ENCODE data around the gene SYS1.

SYS1 gene

DNA sequence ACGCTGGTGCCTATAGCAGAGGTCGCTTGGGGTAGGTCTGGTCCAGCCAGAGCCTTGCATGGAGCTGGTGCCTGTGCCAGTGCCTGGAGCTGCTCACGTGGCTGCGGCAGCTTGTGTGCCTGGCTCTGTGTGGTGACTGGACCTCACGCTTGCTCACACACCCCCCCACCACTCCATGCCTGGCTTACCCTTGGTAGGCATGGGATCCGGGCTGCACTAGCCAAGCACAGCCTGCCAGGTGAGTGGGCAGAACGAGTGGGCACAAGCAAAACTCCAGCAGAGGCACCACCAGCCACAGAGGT lies 32.1 kb downstream of the SYS1 start:
- TF ChIP-seq, protein P1, sequence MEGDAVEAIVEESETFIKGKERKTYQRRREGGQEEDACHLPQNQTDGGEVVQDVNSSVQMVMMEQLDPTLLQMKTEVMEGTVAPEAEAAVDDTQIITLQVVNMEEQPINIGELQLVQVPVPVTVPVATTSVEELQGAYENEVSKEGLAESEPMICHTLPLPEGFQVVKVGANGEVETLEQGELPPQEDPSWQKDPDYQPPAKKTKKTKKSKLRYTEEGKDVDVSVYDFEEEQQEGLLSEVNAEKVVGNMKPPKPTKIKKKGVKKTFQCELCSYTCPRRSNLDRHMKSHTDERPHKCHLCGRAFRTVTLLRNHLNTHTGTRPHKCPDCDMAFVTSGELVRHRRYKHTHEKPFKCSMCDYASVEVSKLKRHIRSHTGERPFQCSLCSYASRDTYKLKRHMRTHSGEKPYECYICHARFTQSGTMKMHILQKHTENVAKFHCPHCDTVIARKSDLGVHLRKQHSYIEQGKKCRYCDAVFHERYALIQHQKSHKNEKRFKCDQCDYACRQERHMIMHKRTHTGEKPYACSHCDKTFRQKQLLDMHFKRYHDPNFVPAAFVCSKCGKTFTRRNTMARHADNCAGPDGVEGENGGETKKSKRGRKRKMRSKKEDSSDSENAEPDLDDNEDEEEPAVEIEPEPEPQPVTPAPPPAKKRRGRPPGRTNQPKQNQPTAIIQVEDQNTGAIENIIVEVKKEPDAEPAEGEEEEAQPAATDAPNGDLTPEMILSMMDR (conservative IDR thresholded peaks at IDR 0.05): no peak
- H3K27ac ChIP-seq: no peak overlapping the region

- TF ChIP-seq, protein P1 (conservative IDR thresholded peaks at IDR 0.05): no peak
- H3K27ac ChIP-seq: no peak overlapping the region
Measured at GRCh38 chr20:45399018-45399417, 36.1 kb downstream of the SYS1 start.

DNA sequence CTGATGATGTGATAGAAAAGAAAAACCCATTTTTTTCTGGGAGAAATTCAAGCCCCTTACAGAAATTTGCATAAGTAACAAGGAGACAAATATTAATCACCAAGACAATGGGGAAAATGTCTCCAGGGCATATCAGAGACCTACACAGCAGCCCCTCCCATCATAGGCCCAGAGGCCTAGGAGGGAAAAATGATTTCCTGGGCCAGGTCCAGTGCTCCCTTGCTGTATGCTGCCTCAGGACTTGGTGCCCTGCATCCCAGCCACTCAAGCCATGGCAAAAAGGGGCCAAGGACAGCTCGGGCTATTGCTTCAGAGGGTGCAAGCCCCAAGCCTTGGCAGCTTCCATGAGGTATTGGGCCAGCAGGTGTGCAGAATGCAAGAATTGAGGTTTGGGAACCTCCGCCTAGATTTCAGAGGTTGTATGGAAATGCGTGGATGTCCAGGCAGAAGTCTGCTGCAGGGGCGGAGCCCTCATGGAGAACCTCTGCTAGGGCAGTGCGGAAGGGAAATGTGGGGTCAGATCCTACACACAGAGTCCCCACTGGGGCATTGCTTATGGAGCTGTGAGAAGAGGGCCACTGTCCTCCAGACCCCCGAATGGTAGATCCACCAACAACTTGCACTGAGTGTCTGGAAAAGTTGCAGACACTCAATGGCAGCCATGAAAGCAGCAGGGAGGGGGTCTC lies 37.5 kb downstream of the SYS1 start:
- TF ChIP-seq, protein P1 (conservative IDR thresholded peaks at IDR 0.05): no peak
- H3K27ac ChIP-seq: no peak overlapping the region

DNA sequence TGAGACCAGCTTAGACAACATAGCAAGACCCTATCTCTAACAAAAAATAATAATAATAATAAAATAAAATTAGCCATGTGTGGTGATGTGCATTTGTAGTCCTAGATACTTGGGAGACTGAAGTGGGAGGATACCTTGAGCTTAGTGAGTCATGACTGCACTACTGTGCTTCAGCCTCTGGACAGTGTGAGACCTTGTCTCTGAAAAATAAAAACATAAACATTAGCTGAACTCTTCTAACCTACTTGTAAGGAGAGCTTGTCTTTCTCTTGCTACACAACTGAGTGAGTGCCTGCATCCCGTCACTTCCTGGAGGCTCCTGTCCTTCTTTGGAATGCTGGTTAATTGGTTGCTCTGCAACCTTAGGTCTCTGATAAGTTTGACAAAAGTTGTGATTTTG lies 40.0 kb downstream of the SYS1 start:
- H3K27ac ChIP-seq: no peak overlapping the region
- TF ChIP-seq, protein P1 (conservative IDR thresholded peaks at IDR 0.05): no peak

DNA sequence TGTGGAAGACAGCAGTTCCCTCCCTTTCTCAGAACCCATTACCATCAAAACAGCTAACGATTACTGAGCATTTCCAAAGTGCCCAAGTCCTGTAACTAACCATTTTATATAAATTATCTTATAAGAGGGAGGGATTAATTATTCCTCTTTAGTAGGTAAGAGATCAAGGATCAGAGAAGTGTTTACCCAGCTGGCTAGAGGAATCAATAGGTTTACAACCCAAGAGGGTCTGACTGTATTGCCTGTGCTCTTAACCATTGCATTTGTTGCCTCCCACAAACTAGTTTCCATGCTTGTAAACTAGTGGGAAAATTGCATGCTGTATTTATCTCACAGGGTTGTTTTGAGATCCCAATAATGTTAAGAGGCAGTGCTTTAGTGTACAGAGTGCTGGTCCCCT lies 41.5 kb downstream of the SYS1 start:
- TF ChIP-seq, protein P1 (conservative IDR thresholded peaks at IDR 0.05): no peak
- no peak overlapping the region for H3K27ac ChIP-seq

- peak overlapping the region; percentile 32; the same call in 1 of the 2 replicates for H3K27ac ChIP-seq
- TF ChIP-seq, protein P1 (conservative IDR thresholded peaks at IDR 0.05): no peak
Measured at GRCh38 chr20:45405571-45406259, 42.8 kb downstream of the SYS1 start.

DNA sequence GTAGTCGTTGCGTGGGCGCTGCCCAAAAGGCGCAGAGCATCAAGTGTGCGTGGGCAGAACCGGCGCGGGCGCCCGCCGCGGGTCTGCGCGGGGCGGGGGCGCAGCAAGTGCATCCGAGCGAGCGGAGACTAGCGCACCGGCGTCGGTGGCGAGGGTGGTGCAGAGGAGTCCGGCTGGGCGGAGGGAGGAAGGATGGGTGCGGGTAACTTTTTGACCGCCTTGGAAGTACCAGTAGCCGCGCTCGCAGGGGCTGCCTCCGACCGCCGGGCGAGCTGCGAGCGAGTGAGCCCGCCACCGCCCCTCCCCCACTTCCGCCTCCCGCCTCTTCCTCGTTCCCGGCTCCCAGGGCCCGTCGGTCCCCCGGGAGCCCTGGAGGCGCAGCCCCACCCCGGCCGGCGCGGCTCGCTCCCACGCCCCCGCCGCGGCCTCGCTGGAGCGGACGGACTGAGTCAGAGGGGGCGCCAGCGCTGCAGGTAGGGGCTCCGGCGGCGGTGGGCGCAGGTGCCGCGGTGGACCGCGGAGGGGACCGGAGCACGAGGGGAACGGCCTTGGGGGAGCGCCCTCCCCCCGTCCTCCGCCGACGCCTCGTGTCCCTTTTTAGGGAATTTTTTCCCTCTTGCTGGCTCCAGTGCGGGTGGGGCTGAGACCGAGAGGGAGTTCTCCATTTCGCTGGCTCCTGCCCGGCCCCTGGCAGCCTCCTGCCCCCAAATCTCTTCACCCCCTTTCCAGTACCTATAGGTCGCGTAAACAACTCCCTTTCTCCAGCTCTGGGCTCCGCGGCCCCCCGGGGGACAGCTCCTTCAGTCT lies 43.5 kb downstream of the SYS1 start:
- TF ChIP-seq, protein P1 (conservative IDR thresholded peaks at IDR 0.05): no peak
- peak overlapping the region; percentile 32; the same call in 1 of the 2 replicates for H3K27ac ChIP-seq

Measured in VCaP (cell line).